Measurements from ENCODE around the gene IRF9. TPM values are rescaled to one million over a fixed set of nuclear protein-coding genes. Genes with fewer than 3 reads are reported as not detected.

Gene IRF9
- total and polyA plus RNA-seq, 2 of the 13 experiments (the other 11 are each of a cell fraction or from before 2014, with no cell fraction given) = 14.9 to 49.7 TPM

DNA sequence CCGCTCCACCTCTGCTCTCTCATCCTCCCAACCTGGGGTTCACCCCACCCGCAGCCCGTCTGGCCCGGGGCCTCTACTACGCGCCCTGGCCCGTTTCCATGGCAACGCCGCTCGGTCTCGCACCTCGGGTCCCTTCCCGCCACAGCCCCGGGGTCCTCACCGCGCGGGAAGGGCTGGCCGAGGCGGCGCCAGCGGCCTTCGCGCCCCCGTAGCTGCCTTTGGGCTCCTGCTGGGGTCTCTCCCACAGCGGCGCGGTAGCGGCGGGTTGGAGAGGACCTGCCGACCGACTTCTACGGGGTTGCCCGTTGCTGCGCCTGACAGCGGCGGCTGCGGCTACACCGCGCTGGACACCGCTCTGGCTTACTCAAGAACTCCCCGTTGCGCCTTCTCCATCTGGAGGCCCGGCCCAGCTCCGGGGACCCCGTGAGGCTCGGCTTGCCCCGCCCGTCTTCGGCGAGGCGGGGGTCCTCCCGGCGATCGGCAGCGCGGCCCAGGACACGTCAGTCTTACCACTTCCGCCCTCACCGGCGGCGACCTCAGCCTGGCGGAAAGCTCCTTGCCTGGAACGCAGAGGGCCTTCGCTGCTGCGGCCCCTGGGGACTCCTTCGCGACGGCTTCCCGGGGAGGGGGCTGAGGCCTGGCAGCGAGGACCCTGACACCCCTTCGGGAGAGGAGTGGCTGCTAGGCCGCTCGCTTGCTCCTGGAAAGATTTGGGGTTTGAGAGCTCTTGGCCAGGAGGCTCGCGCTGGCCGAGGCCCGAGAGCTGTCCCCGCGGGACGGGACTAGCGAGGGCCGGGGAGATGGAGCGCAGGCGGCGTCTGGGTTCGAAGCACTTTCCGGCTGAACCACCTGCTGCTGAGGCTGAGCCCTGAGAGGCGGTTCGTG, 34.4 kb downstream of the IRF9 start, which contains the start of gene TM9SF1 (continued):
- TF ChIP-seq SIN3A (IDR thresholded peaks at IDR 0.05; ENCODE audit: borderline replicate concordance, low read depth, low read length) = peak; percentile 98
- TF ChIP-seq MIER2 (CRISPR knock-in tag; IDR thresholded peaks at IDR 0.05) = peak; percentile 34
- TF ChIP-seq, protein P1, sequence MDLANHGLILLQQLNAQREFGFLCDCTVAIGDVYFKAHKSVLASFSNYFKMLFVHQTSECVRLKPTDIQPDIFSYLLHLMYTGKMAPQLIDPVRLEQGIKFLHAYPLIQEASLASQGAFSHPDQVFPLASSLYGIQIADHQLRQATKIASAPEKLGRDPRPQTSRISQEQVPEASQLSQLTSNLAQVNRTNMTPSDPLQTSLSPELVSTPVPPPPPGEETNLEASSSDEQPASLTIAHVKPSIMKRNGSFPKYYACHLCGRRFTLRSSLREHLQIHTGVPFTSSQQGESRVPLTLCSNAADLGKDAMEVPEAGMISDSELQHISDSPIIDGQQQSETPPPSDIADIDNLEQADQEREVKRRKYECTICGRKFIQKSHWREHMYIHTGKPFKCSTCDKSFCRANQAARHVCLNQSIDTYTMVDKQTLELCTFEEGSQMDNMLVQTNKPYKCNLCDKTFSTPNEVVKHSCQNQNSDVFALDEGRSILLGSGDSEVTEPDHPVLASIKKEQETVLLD (CRISPR knock-in tag; IDR thresholded peaks at IDR 0.05; ENCODE audit: low read depth) = no peak
- TF ChIP-seq HNRNPLL (IDR thresholded peaks at IDR 0.05; ENCODE audit: low read depth, low read length, poor library complexity, severe bottlenecking) = peak; percentile 87
- TF ChIP-seq, protein P2, sequence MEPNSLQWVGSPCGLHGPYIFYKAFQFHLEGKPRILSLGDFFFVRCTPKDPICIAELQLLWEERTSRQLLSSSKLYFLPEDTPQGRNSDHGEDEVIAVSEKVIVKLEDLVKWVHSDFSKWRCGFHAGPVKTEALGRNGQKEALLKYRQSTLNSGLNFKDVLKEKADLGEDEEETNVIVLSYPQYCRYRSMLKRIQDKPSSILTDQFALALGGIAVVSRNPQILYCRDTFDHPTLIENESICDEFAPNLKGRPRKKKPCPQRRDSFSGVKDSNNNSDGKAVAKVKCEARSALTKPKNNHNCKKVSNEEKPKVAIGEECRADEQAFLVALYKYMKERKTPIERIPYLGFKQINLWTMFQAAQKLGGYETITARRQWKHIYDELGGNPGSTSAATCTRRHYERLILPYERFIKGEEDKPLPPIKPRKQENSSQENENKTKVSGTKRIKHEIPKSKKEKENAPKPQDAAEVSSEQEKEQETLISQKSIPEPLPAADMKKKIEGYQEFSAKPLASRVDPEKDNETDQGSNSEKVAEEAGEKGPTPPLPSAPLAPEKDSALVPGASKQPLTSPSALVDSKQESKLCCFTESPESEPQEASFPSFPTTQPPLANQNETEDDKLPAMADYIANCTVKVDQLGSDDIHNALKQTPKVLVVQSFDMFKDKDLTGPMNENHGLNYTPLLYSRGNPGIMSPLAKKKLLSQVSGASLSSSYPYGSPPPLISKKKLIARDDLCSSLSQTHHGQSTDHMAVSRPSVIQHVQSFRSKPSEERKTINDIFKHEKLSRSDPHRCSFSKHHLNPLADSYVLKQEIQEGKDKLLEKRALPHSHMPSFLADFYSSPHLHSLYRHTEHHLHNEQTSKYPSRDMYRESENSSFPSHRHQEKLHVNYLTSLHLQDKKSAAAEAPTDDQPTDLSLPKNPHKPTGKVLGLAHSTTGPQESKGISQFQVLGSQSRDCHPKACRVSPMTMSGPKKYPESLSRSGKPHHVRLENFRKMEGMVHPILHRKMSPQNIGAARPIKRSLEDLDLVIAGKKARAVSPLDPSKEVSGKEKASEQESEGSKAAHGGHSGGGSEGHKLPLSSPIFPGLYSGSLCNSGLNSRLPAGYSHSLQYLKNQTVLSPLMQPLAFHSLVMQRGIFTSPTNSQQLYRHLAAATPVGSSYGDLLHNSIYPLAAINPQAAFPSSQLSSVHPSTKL (CRISPR knock-in tag; IDR thresholded peaks at IDR 0.05) = peak; percentile 75
- TF ChIP-seq ZNF615 (CRISPR knock-in tag; IDR thresholded peaks at IDR 0.05; ENCODE audit: borderline replicate concordance) = no peak
- peak; percentile 100 for TF ChIP-seq SAP130 (CRISPR knock-in tag; IDR thresholded peaks at IDR 0.05; ENCODE audit: low read depth)
- no peak for TF ChIP-seq NONO (IDR thresholded peaks at IDR 0.05)
- no peak for TF ChIP-seq NONO (CRISPR knock-in tag; conservative IDR thresholded peaks at IDR 0.05)
- peak; percentile 26; the same call in 1 of the 2 replicates for TF ChIP-seq FOSL1 (CRISPR knock-in tag; IDR thresholded peaks at IDR 0.05; ENCODE audit: borderline replicate concordance)
- TF ChIP-seq, protein P3, sequence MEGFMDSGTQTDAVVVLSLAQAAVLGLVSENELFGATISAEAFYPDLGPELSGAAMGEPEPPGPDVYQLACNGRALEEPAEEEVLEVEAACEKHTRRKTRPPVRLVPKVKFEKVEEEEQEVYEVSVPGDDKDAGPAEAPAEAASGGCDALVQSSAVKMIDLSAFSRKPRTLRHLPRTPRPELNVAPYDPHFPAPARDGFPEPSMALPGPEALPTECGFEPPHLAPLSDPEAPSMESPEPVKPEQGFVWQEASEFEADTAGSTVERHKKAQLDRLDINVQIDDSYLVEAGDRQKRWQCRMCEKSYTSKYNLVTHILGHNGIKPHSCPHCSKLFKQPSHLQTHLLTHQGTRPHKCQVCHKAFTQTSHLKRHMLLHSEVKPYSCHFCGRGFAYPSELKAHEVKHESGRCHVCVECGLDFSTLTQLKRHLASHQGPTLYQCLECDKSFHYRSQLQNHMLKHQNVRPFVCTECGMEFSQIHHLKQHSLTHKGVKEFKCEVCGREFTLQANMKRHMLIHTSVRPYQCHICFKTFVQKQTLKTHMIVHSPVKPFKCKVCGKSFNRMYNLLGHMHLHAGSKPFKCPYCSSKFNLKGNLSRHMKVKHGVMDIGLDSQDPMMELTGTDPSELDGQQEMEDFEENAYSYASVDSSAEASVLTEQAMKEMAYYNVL (CRISPR knock-in tag; IDR thresholded peaks at IDR 0.05; ENCODE audit: borderline replicate concordance) = peak; percentile 77
- peak; percentile 45 for TF ChIP-seq GPN1 (CRISPR knock-in tag; IDR thresholded peaks at IDR 0.05; ENCODE audit: borderline replicate concordance)
- TF ChIP-seq, protein P4, sequence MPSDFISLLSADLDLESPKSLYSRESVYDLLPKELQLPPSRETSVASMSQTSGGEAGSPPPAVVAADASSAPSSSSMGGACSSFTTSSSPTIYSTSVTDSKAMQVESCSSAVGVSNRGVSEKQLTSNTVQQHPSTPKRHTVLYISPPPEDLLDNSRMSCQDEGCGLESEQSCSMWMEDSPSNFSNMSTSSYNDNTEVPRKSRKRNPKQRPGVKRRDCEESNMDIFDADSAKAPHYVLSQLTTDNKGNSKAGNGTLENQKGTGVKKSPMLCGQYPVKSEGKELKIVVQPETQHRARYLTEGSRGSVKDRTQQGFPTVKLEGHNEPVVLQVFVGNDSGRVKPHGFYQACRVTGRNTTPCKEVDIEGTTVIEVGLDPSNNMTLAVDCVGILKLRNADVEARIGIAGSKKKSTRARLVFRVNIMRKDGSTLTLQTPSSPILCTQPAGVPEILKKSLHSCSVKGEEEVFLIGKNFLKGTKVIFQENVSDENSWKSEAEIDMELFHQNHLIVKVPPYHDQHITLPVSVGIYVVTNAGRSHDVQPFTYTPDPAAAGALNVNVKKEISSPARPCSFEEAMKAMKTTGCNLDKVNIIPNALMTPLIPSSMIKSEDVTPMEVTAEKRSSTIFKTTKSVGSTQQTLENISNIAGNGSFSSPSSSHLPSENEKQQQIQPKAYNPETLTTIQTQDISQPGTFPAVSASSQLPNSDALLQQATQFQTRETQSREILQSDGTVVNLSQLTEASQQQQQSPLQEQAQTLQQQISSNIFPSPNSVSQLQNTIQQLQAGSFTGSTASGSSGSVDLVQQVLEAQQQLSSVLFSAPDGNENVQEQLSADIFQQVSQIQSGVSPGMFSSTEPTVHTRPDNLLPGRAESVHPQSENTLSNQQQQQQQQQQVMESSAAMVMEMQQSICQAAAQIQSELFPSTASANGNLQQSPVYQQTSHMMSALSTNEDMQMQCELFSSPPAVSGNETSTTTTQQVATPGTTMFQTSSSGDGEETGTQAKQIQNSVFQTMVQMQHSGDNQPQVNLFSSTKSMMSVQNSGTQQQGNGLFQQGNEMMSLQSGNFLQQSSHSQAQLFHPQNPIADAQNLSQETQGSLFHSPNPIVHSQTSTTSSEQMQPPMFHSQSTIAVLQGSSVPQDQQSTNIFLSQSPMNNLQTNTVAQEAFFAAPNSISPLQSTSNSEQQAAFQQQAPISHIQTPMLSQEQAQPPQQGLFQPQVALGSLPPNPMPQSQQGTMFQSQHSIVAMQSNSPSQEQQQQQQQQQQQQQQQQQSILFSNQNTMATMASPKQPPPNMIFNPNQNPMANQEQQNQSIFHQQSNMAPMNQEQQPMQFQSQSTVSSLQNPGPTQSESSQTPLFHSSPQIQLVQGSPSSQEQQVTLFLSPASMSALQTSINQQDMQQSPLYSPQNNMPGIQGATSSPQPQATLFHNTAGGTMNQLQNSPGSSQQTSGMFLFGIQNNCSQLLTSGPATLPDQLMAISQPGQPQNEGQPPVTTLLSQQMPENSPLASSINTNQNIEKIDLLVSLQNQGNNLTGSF (CRISPR knock-in tag; IDR thresholded peaks at IDR 0.05) = peak; percentile 93

Measured in HepG2 (cell line).